IPS-18a (cell line): ENCODE results near the gene KLHL1.

ENCODE experiments used
- H3K27ac ChIP-seq: one replicate; pipeline ENCODE4 v1.5.1; 2013; ENCODE audit warnings: low read length
- H3K27me3 ChIP-seq: one replicate; pipeline ENCODE4 v1.6.1; 2013; ENCODE audit warnings: mild to moderate bottlenecking, low read length; ENCODE audit not compliant: control insufficient read depth, insufficient read depth
- H3K36me3 ChIP-seq: one replicate; pipeline ENCODE4 v1.6.1; 2013; ENCODE audit warnings: low read depth, low read length; ENCODE audit not compliant: control insufficient read depth
- H3K4me1 ChIP-seq: one replicate; pipeline ENCODE4 v1.6.1; 2013; ENCODE audit warnings: low read depth, low read length; ENCODE audit not compliant: control insufficient read depth
- H3K4me3 ChIP-seq: one replicate; pipeline ENCODE4 v1.5.1; 2013; ENCODE audit warnings: low read length
- H3K9ac ChIP-seq: one replicate; pipeline ENCODE4 v1.6.1; 2013; ENCODE audit warnings: mild to moderate bottlenecking, low read length, moderate library complexity
- H3K9me3 ChIP-seq: one replicate; pipeline ENCODE4 v1.6.1; 2013; ENCODE audit warnings: low read depth, low read length; ENCODE audit not compliant: control insufficient read depth

Gene KLHL1

DNA sequence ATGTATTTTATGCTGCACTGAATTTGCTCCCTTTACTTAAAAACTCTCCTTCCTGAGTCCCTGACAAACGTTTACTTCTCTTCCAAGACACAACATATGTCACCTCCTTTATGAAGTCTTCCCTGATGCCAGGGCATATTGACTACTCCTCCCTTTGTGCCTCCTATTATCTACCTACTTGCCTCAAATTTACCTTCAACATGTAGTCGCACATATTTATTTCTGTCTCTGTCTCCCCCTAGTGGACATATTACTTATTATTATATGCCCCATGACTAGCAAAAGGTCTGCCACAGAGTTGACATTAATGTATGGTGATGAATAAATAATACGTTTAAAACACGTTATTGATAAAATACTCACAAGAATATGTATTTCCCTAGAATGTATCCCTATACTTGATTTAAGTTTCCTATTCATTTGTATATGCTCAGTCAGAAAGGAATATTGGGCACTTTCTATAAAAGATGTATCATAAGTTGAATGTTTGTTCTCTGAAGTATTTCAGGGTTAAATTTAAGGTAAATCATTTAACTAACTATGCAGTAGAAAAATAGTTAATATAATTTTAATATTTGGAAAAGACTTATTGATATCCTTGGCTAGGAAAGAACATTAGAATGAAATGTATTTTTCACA is 250.9 kb downstream of the KLHL1 start:
- no peaks in the 10 kb centered on the region for H3K27me3 ChIP-seq

DNA sequence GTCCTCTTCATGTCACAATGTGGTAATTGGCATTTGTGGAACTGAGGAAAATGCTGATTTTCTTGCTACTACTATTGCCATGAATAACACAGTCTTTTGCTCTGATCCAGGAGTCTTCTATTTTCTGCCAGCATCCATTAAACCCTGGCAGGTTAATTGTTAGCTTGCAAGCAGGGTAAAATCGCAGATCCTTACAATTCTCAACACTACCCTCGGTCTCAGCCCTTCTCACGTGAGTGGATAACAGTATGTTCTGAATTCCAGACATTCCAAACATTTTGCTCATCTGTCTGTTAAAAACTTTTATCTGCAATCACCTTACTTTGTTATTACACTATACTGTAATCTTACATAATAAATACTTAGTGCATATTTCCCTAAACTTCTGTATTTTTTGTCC is 251.9 kb downstream of the KLHL1 start:
- Histone ChIP-seq H3K9me3 (no peaks in the 10 kb centered on the region), H3K4me1 (peaks cover 11% of the 10 kb centered on the region), H3K9ac (no peak overlapping the region), H3K27me3 (no peaks in the 10 kb centered on the region), H3K36me3 (no peaks in the 10 kb centered on the region), H3K4me3 (no peak overlapping the region), H3K27ac (no peak overlapping the region)

More for the DNA sequence above, 250.9 kb downstream of the KLHL1 start:
- Histone ChIP-seq H3K36me3 (no peaks in the 10 kb centered on the region), H3K9ac (no peak overlapping the region), H3K27ac (no peak overlapping the region), H3K9me3 (no peaks in the 10 kb centered on the region), H3K4me1 (peaks cover 11% of the 10 kb centered on the region), H3K4me3 (no peak overlapping the region)

DNA sequence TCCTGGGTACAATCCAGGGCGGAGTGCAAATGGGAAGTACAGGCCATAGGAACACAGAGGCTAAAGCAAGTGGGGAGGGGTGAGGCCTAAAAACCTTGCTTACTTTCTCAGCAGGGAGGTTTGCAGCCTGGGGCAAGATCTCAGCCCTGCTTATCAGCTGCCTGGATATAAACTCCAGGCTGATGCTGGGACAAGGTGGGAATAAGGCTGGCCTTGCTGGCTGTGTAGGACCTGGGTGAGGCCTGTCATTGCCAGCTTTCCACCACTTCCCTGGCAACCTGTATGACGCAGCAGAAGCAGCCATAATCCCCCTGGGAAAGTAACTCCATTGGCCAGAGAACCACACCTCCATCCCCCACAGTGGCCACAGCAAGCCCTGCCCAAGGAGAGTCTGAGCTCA is 279.7 kb downstream of the KLHL1 start:
- H3K27me3 ChIP-seq = no peaks in the 10 kb centered on the region
- H3K27ac ChIP-seq = no peak overlapping the region
- no peak overlapping the region for H3K9ac ChIP-seq
- H3K9me3 ChIP-seq = no peaks in the 10 kb centered on the region
- H3K4me1 ChIP-seq = no peaks in the 10 kb centered on the region
- no peak overlapping the region for H3K4me3 ChIP-seq
- no peaks in the 10 kb centered on the region for H3K36me3 ChIP-seq

DNA sequence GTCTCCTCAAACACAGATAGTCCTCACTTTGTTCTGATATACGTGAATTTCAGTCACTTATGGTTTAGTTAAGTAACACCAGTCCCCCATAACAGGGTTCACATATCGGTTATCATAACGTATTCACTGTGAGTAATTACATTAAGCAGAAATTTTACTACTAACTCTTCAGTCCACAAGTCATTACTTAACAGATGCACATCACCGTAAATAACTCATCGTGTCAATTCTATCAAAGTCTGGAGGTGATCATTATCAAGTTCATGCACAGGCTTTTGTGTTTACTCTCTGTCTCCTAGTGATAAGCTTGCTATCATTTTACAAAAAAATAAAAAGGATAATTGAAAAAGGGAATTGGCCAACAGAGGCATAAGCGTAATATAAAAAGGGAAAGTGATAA is 288.1 kb downstream of the KLHL1 start:
- H3K4me3 ChIP-seq = no peak overlapping the region
- no peaks in the 10 kb centered on the region for H3K36me3 ChIP-seq
- no peak overlapping the region for H3K27ac ChIP-seq
- H3K9me3 ChIP-seq = no peaks in the 10 kb centered on the region
- H3K9ac ChIP-seq = no peak overlapping the region
- H3K4me1 ChIP-seq = no peaks in the 10 kb centered on the region
- no peaks in the 10 kb centered on the region for H3K27me3 ChIP-seq

DNA sequence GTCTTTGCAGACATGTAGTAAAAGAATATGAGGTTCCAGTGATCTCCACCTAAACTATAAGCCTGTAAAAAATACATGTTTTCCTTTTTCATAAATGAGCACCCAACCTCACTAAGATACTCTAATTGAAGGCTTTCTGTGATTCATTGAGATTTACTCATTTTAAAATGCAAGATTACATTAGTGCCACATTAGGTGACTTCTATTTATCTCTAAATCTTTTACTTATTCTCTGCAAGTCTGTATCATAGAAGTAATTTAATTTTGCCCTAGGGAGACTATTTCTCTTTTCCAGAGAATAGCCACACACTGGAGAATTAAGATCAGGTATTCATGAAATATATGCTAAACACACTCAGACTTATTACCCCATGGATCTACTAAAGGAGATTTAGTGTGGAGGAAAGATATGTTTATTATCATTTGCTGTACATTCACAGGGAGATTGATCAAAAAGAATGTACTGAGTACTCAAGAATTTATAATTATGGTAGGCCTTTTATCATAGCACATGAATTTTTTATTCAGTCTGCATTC is 290.9 kb downstream of the KLHL1 start:
- Histone ChIP-seq H3K9ac (no peak overlapping the region), H3K27me3 (no peaks in the 10 kb centered on the region), H3K4me3 (no peak overlapping the region), H3K27ac (no peak overlapping the region), H3K9me3 (no peaks in the 10 kb centered on the region), H3K4me1 (no peaks in the 10 kb centered on the region), H3K36me3 (no peaks in the 10 kb centered on the region)

DNA sequence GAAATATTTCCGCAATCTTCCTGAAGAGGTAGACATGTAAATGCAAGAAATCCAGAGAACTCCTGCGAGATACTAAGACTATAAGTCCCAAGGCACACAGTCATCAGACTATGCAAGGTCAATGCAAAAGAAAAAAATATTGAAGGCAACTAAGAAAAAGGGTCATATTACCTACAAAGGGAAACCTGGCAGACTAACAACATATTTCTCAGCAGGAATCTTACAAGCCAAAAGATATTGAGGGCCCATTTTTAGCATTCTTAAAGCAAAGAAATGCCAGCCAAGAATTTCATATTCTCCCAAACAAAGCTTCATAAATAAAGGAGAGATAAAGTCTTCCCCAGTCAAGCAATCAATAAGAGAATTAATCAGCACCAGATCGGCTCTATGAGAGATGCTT is 299.1 kb downstream of the KLHL1 start:
- Histone ChIP-seq H3K27ac (no peak overlapping the region), H3K9ac (no peak overlapping the region), H3K27me3 (no peaks in the 10 kb centered on the region), H3K4me1 (no peaks in the 10 kb centered on the region), H3K4me3 (no peak overlapping the region), H3K36me3 (no peaks in the 10 kb centered on the region), H3K9me3 (no peaks in the 10 kb centered on the region)

DNA sequence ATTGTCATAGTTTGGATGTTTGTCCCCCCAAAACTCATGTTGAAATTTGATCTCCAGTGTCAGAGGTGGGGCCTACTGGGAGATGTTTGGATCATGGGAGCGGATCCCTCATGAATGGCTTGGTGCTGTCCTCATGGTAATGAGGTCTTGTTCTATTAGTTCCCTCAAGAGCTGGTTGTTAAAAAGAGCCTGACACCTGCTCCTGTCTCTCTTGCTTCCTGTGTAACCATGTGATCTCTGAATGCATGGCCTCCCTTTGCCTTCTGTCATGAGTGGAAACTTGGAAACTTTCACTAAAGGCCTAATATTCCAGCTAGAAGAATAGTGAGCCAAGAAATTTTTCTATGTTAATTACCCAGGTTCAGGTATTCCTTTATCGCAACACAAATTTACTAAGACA is 312.0 kb downstream of the KLHL1 start:
- peaks cover 10% of the 10 kb centered on the region for H3K4me1 ChIP-seq
- no peaks in the 10 kb centered on the region for H3K9me3 ChIP-seq
- no peak overlapping the region for H3K4me3 ChIP-seq
- no peaks in the 10 kb centered on the region for H3K27me3 ChIP-seq
- H3K27ac ChIP-seq = no peak overlapping the region
- no peak overlapping the region for H3K9ac ChIP-seq
- no peaks in the 10 kb centered on the region for H3K36me3 ChIP-seq

DNA sequence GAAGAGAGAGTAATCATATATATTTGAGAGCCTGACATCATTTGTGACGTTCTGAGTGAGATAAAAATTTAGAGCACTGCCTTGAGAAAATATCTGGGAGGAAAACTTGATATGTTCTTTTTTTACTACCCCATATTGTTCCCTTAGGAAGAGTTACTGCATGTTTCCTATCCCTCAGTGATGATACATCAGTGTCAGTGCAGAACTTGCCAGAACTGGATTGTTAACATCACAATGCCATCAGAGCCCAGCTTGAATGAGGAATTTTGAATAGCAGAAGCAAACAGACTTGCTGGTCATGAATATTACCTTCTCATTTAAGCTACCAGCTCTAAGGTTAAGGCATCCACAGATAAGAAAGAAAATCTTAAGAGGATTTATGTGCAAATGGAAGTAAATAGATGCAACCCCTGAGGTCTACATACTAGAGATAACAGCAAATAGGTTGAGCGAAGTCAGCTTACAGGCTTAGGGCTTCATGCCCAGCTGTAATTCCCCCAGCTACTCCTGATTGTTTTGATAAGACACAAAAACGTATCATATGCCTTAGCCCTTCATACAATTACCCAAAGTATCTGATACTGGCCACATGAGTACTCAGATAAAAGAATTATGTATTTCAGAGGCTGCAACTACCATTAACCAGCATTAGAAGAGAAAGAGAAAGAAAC is 314.3 kb downstream of the KLHL1 start:
- no peaks in the 10 kb centered on the region for H3K9me3 ChIP-seq
- no peaks in the 10 kb centered on the region for H3K27me3 ChIP-seq
- H3K9ac ChIP-seq = no peak overlapping the region
- H3K4me1 ChIP-seq = peaks cover 10% of the 10 kb centered on the region
- no peak overlapping the region for H3K4me3 ChIP-seq
- no peak overlapping the region for H3K27ac ChIP-seq
- no peaks in the 10 kb centered on the region for H3K36me3 ChIP-seq

DNA sequence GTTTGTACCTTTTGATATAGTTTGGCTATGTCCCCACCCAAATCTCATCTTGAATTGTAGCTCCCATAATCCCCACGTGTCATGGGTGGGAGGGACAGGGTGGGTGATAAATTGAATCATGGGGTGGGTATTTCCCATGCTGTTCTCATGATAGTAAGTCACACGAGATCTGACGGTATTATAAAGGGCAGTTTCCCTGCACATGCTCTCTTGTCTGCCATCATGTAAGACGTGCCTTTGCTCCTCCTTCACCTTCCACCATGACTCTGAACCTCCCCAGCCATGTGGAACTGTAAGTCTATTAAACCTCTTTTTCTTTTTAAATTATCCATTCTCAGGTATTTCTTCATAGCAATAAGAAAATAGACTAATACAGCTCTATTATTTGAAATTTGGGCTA is 331.3 kb downstream of the KLHL1 start:
- no peak overlapping the region for H3K4me3 ChIP-seq
- no peaks in the 10 kb centered on the region for H3K36me3 ChIP-seq

DNA sequence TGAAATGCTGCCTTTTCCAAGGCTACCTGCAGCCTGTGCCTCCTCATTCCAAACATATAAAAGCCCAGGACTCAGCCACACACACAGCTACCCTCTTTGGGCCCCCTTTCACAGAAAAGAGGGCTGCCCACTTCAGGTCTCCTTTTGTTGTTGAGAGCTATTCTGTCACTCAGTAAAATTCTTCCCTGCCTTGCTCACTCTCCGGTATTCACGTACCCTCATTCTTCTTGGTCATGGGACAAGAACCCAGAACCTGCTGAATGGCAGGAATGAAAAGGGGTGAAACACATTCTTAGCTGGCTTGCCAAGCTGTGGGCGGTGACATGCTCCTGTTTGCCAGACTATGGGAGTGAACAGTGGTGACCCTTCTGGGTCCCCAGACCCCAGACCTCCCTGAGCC is 338.6 kb downstream of the KLHL1 start:
- Histone ChIP-seq H3K9ac (no peak overlapping the region), H3K4me1 (no peaks in the 10 kb centered on the region), H3K9me3 (peaks cover 20% of the 10 kb centered on the region), H3K27me3 (no peaks in the 10 kb centered on the region), H3K36me3 (no peaks in the 10 kb centered on the region), H3K4me3 (no peak overlapping the region), H3K27ac (no peak overlapping the region)

More for the DNA sequence above, 331.3 kb downstream of the KLHL1 start:
- no peaks in the 10 kb centered on the region for H3K27me3 ChIP-seq
- no peaks in the 10 kb centered on the region for H3K9me3 ChIP-seq
- no peak overlapping the region for H3K27ac ChIP-seq
- H3K9ac ChIP-seq = no peak overlapping the region
- H3K4me1 ChIP-seq = no peaks in the 10 kb centered on the region

DNA sequence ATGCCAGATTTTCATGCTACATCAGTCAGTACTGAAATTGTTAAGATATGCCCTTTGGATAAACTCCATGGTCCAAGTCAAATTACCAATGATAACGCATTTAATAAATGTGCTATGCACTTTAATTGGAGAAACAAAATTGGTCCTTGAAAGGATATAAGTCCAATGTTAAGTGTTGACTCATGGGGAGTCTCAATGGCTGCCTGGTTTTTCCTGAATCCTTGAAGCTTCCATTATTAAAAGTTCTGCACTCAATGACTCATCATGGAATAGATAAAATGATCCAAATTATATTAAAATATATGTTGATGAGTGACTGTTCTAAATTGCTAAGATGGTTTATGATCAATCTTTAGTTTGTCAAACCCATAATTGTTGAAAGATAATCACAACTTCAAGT is 346.7 kb downstream of the KLHL1 start:
- H3K9ac ChIP-seq = no peak overlapping the region
- H3K4me1 ChIP-seq = no peaks in the 10 kb centered on the region
- no peaks in the 10 kb centered on the region for H3K27me3 ChIP-seq
- no peak overlapping the region for H3K27ac ChIP-seq
- no peaks in the 10 kb centered on the region for H3K36me3 ChIP-seq
- no peak overlapping the region for H3K4me3 ChIP-seq
- H3K9me3 ChIP-seq = no peaks in the 10 kb centered on the region

DNA sequence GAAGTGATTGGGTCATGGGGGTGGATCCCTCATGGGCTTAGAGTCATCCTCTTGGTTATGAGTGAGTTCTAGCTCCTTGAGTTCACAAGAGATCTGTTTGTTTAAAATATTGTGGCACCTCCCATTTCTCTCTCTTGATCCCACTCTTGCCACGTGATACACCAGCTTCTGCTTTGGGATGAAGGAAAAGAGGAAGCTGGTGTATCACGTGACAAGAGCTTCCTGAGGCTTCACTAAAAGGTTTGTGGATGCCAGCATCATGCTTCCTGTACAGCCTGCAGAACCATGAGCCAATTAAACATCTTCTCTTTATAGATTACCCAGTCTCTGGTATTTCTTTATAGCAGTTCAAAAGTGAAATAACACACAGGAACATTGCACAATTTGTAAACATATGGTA is 353.2 kb downstream of the KLHL1 start:
- H3K4me3 ChIP-seq = no peak overlapping the region
- H3K36me3 ChIP-seq = no peaks in the 10 kb centered on the region
- H3K9ac ChIP-seq = no peak overlapping the region
- no peaks in the 10 kb centered on the region for H3K9me3 ChIP-seq
- no peaks in the 10 kb centered on the region for H3K4me1 ChIP-seq
- H3K27ac ChIP-seq = no peak overlapping the region
- no peaks in the 10 kb centered on the region for H3K27me3 ChIP-seq
